KMS-11 (cell line): ENCODE data around the gene FOXP1.

ENCODE experiments used
- H2AFZ ChIP-seq: fragments of 200-600 bp; sonication (generic); 2 replicates; pipeline ENCODE4 v1.6.1; 2016; ENCODE audit warnings: antibody characterized with exemption, mixed run types, low read depth
- H3K27ac ChIP-seq: fragments of 200-600 bp; sonication (generic); 2 replicates; pipeline ENCODE4 v1.6.1; 2016; ENCODE audit warnings: mild to moderate bottlenecking, mixed run types
- H3K27me3 ChIP-seq: fragments of 200-600 bp; sonication (generic); 2 replicates; pipeline ENCODE4 v1.6.1; 2017; ENCODE audit warnings: mild to moderate bottlenecking, low read depth, mixed run types, moderate library complexity; ENCODE audit not compliant: insufficient read depth
- H3K36me3 ChIP-seq: fragments of 200-600 bp; sonication (generic); 2 replicates; pipeline ENCODE4 v1.6.1; 2017; ENCODE audit warnings: mild to moderate bottlenecking, mixed run types; ENCODE audit not compliant: insufficient read depth
- H3K4me1 ChIP-seq: fragments of 200-600 bp; sonication (generic); 2 replicates; pipeline ENCODE4 v1.6.1; 2016; ENCODE audit warnings: mild to moderate bottlenecking, low read depth, mixed run types; ENCODE audit not compliant: poor library complexity, severe bottlenecking
- H3K4me2 ChIP-seq: fragments of 200-600 bp; sonication (generic); 2 replicates; pipeline ENCODE4 v1.7.0; 2016; ENCODE audit warnings: mild to moderate bottlenecking, mixed run types
- H3K4me3 ChIP-seq: fragments of 200-600 bp; sonication (generic); IDR thresholded peaks from 2 replicates; pipeline ENCODE4 v1.6.1; 2017; ENCODE audit warnings: low read depth, low read length, mixed read lengths; ENCODE audit not compliant: insufficient read depth
- H3K79me2 ChIP-seq: fragments of 200-600 bp; sonication (generic); 2 replicates; pipeline ENCODE4 v1.6.1; 2016; ENCODE audit warnings: low read depth, mixed run types; ENCODE audit not compliant: insufficient read depth
- H3K9ac ChIP-seq: fragments of 200-600 bp; sonication (generic); 2 replicates; pipeline ENCODE4 v1.6.1; 2016; ENCODE audit warnings: mild to moderate bottlenecking, mixed run types
- H4K20me1 ChIP-seq: fragments of 200-600 bp; sonication (generic); 2 replicates; pipeline ENCODE4 v1.6.1; 2016; ENCODE audit warnings: mild to moderate bottlenecking, mixed run types; ENCODE audit not compliant: insufficient read depth
- CTCF ChIP-seq: fragments of 200-600 bp; sonication (generic); conservative IDR thresholded peaks from 2 replicates; pipeline ENCODE4 v1.6.1; 2017; ENCODE audit warnings: low read depth, mild to moderate bottlenecking, antibody characterized with exemption, low read length, moderate library complexity, mixed read lengths

Gene FOXP1

DNA sequence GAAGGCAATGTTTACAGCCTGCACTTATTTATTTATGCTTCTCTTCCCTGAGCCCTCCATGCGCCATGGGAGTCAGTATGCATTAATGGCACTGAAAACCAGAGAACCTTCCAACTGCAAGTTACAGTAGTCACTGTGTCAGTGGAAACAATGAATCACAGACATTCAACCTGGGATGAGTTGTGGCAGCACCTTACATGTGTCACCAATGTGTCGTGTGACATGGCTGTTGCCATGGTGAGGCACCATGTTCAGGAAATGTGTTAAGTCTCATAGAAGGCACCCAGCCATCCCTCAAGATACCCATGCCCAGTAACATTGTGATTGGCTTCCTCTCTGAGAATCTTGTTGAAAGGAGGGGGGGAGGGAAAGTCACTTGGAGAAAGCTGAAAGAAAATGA, 105.0 kb downstream of the FOXP1 start:
- no peak overlapping the region for H2AFZ ChIP-seq
- H3K27me3 ChIP-seq: no peaks in the 10 kb centered on the region
- no peaks in the 10 kb centered on the region for H3K4me1 ChIP-seq
- no peak for TF ChIP-seq CTCF
- no peak overlapping the region for H3K9ac ChIP-seq
- no peaks in the 10 kb centered on the region for H4K20me1 ChIP-seq
- no peaks in the 10 kb centered on the region for H3K36me3 ChIP-seq
- H3K4me2 ChIP-seq: no peak overlapping the region
- H3K27ac ChIP-seq: no peak overlapping the region
- no peaks in the 10 kb centered on the region for H3K79me2 ChIP-seq
- no peak overlapping the region for H3K4me3 ChIP-seq

DNA sequence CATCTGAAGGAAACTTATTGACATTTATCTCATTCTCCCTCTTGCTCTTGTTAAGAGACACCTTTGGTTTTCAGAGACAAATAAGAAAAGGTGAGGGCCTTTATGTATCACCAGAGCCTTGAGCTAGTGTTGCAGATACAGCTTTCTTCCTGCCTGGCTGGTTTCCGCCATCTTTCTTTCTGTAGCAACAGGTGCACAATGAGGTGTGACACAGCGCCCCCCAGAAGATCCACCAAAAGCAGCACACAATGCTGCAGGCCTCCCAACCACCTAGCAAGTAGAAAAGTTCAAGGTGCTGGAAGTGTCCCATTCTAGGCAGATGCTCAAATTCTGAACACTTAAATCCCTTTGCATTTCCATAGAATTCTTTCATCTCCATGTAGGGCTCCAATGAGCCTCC, 106.6 kb downstream of the FOXP1 start:
- TF ChIP-seq CTCF: no peak
- Histone ChIP-seq H3K9ac (no peak overlapping the region), H3K79me2 (no peaks in the 10 kb centered on the region), H3K27ac (no peak overlapping the region), H2AFZ (no peak overlapping the region), H3K4me1 (no peaks in the 10 kb centered on the region), H3K36me3 (no peaks in the 10 kb centered on the region), H3K4me2 (no peak overlapping the region), H4K20me1 (no peaks in the 10 kb centered on the region), H3K27me3 (no peaks in the 10 kb centered on the region), H3K4me3 (no peak overlapping the region)

DNA sequence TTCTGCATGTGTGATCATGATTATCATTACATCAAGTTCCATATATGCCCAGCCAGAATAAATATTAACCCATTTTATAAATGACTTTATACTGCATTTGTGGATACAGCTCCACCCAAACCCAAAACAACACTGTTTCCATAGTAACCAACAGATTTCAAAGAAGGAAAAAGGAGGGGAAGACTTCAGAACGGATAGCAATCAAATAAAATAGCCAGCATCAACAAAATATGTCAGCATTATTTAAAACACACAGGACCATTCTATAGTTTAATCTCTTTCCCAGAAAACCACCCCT, 114.4 kb downstream of the FOXP1 start:
- TF ChIP-seq CTCF: no peak

DNA sequence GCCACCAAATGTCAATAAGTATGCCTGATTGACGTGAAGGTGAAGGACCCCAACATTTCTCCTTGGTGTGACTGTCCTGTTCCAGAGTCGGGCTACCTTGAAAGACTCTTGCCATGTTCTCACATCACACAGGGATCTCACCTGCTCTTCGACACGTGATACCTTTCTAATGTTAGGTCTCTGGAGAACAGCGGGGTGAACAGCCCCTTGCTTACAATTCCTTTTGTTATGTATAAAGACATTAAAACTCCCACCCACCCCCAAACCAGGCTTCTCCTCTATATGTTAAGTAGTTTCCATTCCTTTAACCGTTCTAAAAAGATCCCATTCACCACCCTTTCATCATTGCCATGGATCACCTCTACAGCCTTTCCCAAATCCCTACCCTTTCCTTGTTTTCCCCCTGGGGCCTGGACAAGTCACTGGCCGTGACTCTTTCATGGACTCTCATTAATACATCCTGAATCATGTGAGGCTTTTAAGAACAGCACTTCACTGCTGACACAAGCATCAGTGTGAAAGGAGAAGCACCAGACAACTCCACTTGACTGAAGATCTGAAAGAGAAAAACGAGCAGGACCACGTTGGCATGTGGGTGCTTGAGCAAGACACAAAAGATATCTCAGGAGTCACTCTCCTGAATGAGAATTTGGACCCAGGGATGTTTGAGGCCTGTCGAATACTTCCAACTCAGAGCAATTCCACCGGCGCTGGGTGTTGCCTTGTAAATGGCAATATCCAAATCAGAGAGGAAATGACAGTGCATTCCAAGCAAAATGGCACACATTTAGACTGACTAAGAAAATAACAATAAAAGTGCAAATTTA, 115.0 kb downstream of the FOXP1 start:
- Histone ChIP-seq H4K20me1 (no peaks in the 10 kb centered on the region), H3K79me2 (no peaks in the 10 kb centered on the region), H3K9ac (no peak overlapping the region), H3K4me2 (no peak overlapping the region), H2AFZ (no peak overlapping the region), H3K27me3 (no peaks in the 10 kb centered on the region), H3K4me3 (no peak overlapping the region), H3K4me1 (no peaks in the 10 kb centered on the region), H3K36me3 (no peaks in the 10 kb centered on the region), H3K27ac (no peak overlapping the region)
- TF ChIP-seq CTCF: no peak

More for the DNA sequence above, 114.4 kb downstream of the FOXP1 start:
- Histone ChIP-seq H3K4me3 (no peak overlapping the region), H3K4me1 (no peaks in the 10 kb centered on the region), H2AFZ (no peak overlapping the region), H3K79me2 (no peaks in the 10 kb centered on the region), H3K27ac (no peak overlapping the region), H4K20me1 (no peaks in the 10 kb centered on the region), H3K4me2 (no peak overlapping the region), H3K9ac (no peak overlapping the region), H3K36me3 (no peaks in the 10 kb centered on the region), H3K27me3 (no peaks in the 10 kb centered on the region)
